Astrocyte (in vitro differentiated cells and primary cell): ENCODE measurements around the gene NFILZ.

Experiments used
- EZH2 ChIP-seq: IDR thresholded peaks from 2 replicates; pipeline ENCODE4 v1.6.1; 2012; ENCODE audit warnings: mild to moderate bottlenecking, low read length, inconsistent platforms; ENCODE audit not compliant: insufficient read depth
- TF ChIP-seq, protein P1 (sequence below): IDR thresholded peaks from 2 replicates; pipeline ENCODE4 v1.5.1; 2011; ENCODE audit warnings: low read depth, mild to moderate bottlenecking, inconsistent platforms, low read length, moderate library complexity; ENCODE audit not compliant: insufficient read depth

GRCh38 chr19:8595651-8596050 is 34.8 kb upstream of the NFILZ start:
- TF ChIP-seq, protein P1, sequence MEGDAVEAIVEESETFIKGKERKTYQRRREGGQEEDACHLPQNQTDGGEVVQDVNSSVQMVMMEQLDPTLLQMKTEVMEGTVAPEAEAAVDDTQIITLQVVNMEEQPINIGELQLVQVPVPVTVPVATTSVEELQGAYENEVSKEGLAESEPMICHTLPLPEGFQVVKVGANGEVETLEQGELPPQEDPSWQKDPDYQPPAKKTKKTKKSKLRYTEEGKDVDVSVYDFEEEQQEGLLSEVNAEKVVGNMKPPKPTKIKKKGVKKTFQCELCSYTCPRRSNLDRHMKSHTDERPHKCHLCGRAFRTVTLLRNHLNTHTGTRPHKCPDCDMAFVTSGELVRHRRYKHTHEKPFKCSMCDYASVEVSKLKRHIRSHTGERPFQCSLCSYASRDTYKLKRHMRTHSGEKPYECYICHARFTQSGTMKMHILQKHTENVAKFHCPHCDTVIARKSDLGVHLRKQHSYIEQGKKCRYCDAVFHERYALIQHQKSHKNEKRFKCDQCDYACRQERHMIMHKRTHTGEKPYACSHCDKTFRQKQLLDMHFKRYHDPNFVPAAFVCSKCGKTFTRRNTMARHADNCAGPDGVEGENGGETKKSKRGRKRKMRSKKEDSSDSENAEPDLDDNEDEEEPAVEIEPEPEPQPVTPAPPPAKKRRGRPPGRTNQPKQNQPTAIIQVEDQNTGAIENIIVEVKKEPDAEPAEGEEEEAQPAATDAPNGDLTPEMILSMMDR, result no peak
- TF ChIP-seq EZH2, result no peak
